WERI-Rb-1 (cell line): ENCODE results near the gene CMSS1.

Experiments used
- DNase-seq: peaks from one replicate; pipeline ENCODE4 v3.0.0-alpha.2; 2020
- H3K27ac ChIP-seq: fragments of 250-450 bp; sonication (Bioruptor Pico); 2 replicates; pipeline ENCODE4 v1.5.1; 2020; ENCODE audit warnings: mild to moderate bottlenecking, moderate library complexity
- H3K27me3 ChIP-seq: fragments of 250-450 bp; sonication (Bioruptor Pico); 2 replicates; pipeline ENCODE4 v1.5.1; 2021; ENCODE audit warnings: mild to moderate bottlenecking, low read depth, moderate library complexity; ENCODE audit not compliant: insufficient read depth, severe bottlenecking
- H3K36me3 ChIP-seq: fragments of 250-450 bp; sonication (Bioruptor Pico); 2 replicates; pipeline ENCODE4 v1.5.1; 2020; ENCODE audit warnings: mild to moderate bottlenecking, moderate library complexity
- H3K4me3 ChIP-seq: 2 replicates; pipeline ENCODE4 v1.5.1; 2011; ENCODE audit warnings: low read depth, mild to moderate bottlenecking, control low read depth, low read length
- H3K9me3 ChIP-seq: fragments of 250-450 bp; sonication (Bioruptor Pico); 2 replicates; pipeline ENCODE4 v1.5.1; 2021; ENCODE audit warnings: mild to moderate bottlenecking, moderate library complexity; ENCODE audit not compliant: severe bottlenecking
- CTCF ChIP-seq: IDR thresholded peaks from 2 replicates; pipeline ENCODE4 v1.5.1; 2011; ENCODE audit warnings: low read depth, mild to moderate bottlenecking, control low read depth, inconsistent platforms, low read length

CMSS1 gene

GRCh38 chr3:99910752-99911290 lies 93.2 kb downstream of the CMSS1 start:
- peak overlapping the region; percentile 57 for H3K27ac ChIP-seq
- TF ChIP-seq CTCF = no peak
- H3K9me3 ChIP-seq = no peaks in the 10 kb centered on the region
- no peaks in the 10 kb centered on the region for H3K36me3 ChIP-seq
- DNase-seq = no peak
- H3K4me3 ChIP-seq = no peak overlapping the region
- no peaks in the 10 kb centered on the region for H3K27me3 ChIP-seq

- no peak for TF ChIP-seq CTCF
- no peak overlapping the region for H3K4me3 ChIP-seq
- no peaks in the 10 kb centered on the region for H3K36me3 ChIP-seq
- peak; percentile 81 for DNase-seq
- H3K9me3 ChIP-seq = no peaks in the 10 kb centered on the region
- H3K27me3 ChIP-seq = no peaks in the 10 kb centered on the region
- H3K27ac ChIP-seq = peak overlapping the region; percentile 74
These were observed 93.8 kb downstream of the CMSS1 start for GRCh38 chr3:99911433-99911832.

- H3K4me3 ChIP-seq = peak overlapping the region; percentile 10
- H3K27me3 ChIP-seq = no peaks in the 10 kb centered on the region
- no peak for TF ChIP-seq CTCF
- H3K27ac ChIP-seq = peak overlapping the region; percentile 87
- H3K36me3 ChIP-seq = no peaks in the 10 kb centered on the region
- H3K9me3 ChIP-seq = no peaks in the 10 kb centered on the region
- DNase-seq = peak; percentile 60
These were observed 98.3 kb downstream of the CMSS1 start for GRCh38 chr3:99915906-99916432.

GRCh38 chr3:99918715-99919114 lies 101.1 kb downstream of the CMSS1 start:
- H3K9me3 ChIP-seq = no peaks in the 10 kb centered on the region
- H3K27ac ChIP-seq = peak overlapping the region; percentile 87
- DNase-seq = no peak

GRCh38 chr3:99919694-99920093 lies 102.0 kb downstream of the CMSS1 start:
- H3K27ac ChIP-seq = peak overlapping the region; percentile 51
- H3K27me3 ChIP-seq = no peaks in the 10 kb centered on the region
- H3K4me3 ChIP-seq = no peak overlapping the region
- DNase-seq = no peak
- no peak for TF ChIP-seq CTCF
- no peaks in the 10 kb centered on the region for H3K9me3 ChIP-seq
- H3K36me3 ChIP-seq = no peaks in the 10 kb centered on the region

More at GRCh38 chr3:99918715-99919114, 101.1 kb downstream of the CMSS1 start:
- no peaks in the 10 kb centered on the region for H3K27me3 ChIP-seq
- no peaks in the 10 kb centered on the region for H3K36me3 ChIP-seq
- no peak for TF ChIP-seq CTCF
- H3K4me3 ChIP-seq = no peak overlapping the region
